AG08395 (cell line): ENCODE data around the gene HS3ST4.
"Not testable (repeated sequence)": the region's sequence is repeated elsewhere in the genome, so short reads cannot be mapped to it uniquely, and the experiment has no call there.

Experiments used
- DNase-seq: peaks from one replicate; pipeline ENCODE4 v3.0.0; 2012; ENCODE audit warnings: mixed read lengths, low spot score

Gene HS3ST4

DNA sequence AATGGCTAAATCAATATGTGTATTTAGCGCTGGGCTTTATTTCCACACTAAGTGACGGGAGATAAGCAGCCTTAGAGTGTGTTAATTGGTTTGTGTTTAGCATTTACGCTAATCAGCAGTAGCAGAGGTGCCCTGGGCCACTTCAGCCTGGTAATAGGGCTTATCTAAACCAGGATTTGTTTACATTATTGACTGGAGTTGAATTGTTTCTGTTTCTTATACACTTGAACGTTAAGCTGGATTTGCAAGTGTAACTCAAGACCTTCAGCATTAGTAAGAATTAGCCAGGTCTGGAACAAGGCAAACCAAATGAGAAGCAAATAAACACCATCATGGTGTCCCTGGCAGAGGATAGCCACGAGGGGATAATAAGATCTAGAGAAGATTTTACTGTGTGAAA is 313.6 kb downstream of the HS3ST4 start:
- DNase-seq = no peak

DNA sequence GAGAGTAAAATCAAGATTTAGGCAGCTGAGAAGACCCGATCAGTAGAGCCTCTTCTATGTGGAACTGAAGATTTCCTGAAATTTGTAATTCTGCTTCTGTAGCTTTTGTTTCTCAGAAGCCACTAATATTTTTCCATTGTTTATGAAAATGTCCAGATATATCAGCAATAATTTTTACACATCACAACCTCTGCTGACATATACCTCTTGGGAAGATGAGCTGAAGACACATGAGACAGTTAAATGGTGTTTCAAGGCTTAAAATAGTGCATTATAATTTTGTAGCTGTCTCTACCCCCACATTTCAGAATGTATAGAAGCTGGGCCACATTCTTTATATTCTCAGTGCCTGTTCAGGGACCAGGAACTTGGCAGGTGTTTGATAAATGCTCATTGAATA is 320.6 kb downstream of the HS3ST4 start:
- DNase-seq = no peak

DNA sequence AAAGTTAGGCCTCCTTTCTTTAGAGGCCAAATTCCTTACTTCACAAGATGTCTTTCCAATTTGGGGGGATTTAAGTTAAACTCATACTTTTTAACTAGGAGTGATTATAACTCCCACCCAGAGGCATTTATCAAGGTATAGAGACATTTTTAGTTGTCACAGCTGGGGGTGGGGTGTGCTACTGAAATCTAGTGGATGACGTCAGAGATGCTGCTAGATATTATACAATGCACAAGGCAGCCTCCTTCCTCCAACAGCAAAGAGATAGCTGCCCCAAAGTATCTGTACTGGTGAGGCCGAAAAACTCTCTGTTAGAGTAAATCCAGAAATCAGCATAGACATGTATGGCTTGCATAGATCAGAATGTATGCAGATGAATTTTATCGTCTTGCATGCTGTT is 324.0 kb downstream of the HS3ST4 start:
- no peak for DNase-seq

DNA sequence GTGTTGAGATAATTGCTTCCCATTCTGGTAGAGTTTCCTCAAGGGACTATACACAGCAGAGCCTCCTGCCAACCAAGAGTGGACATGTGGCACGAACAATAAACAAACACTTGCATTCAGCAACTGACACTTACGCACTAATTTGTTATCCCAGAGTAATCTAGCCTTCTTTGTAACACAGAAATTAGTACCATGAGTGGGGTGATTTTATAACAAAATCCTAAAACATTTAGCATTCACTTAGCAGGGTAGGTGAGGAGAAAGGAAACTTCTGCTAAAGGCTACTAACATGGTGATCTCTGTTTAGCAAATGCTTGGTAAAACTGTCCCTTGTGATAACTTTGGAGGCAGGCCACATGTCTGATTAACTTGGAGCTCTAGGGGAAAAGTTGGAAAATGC is 325.2 kb downstream of the HS3ST4 start:
- no peak for DNase-seq

DNA sequence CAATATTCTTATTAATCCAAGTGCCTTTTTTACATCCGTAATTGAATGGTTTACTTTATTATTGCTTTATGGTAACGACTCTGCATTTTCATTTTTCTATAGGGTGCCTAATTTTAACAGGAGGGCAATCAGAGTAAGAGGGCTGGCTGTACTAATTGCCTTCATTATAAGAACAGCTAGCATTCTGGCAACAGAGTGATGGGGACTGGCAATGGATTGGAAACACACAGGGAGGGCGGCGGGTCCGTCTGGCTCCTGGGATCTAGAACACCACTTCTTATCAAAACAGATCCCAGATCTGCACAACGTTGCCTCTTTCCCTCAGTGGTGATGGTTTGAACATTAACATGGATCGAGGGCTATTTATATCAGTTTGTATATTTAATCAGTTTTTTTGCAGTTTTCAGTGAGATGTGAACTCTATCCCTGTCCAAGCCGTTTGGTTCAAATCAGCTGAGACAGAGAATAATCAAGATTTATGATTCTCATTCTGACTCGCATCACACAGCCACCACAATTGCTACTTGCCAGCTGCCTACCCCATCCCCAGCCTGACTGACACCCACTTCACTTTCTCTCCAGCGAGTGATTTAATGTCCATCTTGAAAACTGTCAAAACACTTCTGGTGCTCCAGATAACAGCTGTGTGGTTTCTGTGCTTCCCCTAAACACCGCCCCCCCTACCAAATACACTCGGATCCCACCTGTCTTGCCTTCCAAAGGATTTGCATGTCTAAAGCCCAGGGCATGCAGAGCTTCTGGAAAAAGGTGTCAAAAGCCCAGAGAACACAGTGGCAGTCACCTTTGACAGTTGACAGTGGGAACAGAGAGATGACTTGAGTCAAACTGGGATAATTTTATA is 327.9 kb downstream of the HS3ST4 start:
- DNase-seq = no peak

DNA sequence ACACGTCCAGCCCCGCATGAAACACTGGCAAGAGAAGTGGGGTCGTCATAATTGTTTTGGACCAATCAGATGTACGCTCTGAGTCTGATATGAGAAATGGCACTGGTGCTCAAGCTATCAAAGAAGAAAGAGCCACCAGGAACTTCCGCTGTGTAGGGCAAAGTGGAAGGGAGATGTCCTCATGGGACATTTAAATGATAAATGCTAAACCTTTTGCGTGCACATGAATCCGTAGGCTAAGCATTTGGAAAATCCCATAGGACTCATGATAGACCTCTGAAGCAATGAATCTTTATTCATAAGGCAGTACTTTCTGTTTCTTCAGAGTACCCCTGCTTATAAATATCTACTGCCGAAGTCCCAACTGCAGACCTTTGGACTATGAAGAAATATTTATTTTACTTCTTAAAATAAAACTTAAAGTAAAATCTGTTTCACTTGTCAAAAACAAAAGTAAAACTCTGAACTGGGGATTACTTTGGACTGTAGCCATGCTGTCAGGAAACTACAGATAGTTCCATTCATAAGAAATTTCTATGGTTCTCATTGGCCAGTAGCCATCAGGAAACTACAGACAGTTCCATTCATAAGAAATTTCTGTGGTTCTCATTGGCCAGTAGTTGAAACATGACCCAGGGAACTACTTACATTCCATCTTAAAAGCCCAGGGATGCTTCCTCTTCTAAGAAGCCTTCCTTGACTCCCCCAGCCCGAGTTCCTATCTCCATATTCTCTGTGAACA is 335.1 kb downstream of the HS3ST4 start:
- no peak for DNase-seq

GRCh38 chr16:26031286-26031685 is 339.5 kb downstream of the HS3ST4 start:
- DNase-seq = no peak

DNA sequence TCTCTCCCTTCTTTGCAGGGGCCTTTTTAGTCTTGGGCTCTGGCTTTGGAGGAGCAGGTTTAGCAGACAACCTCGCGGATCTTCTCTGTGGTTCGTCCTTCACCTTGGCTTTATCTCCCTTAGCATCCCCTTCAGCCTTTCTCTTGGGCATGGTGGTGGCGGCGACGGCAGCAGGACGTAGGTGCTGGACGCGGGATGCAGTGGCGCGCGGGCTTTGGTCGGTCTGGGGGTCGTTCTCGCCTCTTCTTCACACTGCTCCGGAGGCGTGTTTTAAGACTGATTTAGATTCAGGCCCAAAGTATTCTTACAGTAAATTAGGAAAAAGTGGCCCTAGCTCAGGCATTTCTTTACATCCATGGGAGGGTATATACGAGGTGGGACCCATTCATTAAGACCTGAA is 340.9 kb downstream of the HS3ST4 start:
- not testable (repeated sequence) for DNase-seq

- no peak for DNase-seq
Observed at GRCh38 chr16:26041952-26042668, 350.4 kb downstream of the HS3ST4 start.

- no peak for DNase-seq
Observed at GRCh38 chr16:26050472-26050871, 358.7 kb downstream of the HS3ST4 start.

- DNase-seq = no peak
Observed at GRCh38 chr16:26051063-26051462, 359.3 kb downstream of the HS3ST4 start.

DNA sequence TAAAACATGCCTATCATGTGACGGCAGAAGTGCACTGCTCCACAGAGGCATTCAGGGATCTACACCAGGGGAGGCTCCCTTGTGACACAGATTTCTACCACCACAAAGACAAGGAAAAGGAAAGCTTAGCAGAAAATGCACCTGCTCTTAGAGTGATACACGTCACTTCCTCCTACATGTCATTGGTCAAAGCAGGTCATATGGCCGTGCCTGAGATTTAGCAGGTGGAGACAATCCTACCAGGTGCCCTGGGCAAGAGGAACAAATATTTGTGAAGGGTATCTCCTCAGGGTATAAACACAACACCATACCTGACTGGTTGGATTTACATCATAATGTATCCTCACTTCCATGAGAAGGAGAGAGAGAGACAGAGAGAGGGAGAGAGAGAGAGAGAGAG is 362.1 kb downstream of the HS3ST4 start:
- no peak for DNase-seq

DNA sequence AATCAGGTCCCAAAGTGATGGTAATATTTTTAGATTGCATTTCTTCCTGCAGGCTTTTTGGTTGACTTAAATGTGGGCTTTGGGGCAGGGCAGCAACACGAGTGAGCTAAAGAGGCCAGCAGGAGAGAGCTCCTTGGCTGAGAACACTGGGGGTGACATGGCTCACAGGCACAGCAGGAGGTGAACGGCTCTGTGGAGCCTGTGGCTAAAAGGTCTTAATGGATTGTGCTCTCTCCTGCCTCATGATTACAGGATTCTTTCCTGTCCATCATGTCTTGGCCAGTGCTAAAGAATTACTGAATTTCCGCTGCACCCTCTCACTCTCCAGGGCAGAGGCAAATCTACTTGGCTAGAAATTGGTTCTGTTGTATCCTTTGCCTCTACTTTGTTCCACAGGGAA is 366.6 kb downstream of the HS3ST4 start:
- no peak for DNase-seq

GRCh38 chr16:26070302-26071100 is 378.7 kb downstream of the HS3ST4 start:
- DNase-seq = no peak

DNA sequence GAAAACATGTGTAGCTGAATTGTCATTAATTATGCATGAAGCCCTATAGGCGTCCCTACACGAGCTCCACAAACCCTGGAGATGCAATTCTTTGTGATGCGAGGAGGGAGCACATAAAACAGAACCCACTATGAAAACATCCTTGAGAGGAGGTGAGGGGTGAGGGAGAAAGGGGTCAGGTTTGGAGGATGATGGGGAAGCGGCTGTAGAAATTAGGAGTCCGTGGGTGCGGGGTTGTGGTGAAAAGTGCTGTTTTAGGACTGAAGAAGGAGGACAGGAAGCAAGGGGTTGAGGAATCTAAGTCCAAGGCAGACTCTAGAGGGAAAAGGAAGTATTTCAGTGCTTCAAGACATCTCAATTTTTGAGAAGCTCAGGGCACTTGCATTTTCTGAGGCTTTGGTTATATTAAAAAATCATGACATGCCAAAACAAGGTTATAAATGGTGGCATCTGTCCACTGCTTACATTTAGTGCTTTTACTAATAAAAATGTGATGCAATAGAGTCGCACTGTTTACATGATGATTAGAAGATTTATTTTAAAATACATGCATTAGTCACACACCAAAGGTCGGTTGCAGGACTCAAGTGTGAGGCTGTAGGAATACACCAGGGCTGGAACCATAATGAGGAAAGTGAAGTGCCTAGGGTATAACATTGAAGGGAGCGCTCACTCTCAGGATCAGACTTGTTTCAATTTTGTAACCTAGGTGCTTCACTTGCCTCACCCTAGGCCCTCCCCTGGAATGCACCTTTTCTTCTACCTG is 379.5 kb downstream of the HS3ST4 start:
- no peak for DNase-seq

- DNase-seq = no peak
Observed at GRCh38 chr16:26078716-26079355, 387.1 kb downstream of the HS3ST4 start.

GRCh38 chr16:26087091-26087490 is 395.3 kb downstream of the HS3ST4 start:
- DNase-seq = no peak

GRCh38 chr16:26091511-26091910 is 399.8 kb downstream of the HS3ST4 start:
- no peak for DNase-seq

DNA sequence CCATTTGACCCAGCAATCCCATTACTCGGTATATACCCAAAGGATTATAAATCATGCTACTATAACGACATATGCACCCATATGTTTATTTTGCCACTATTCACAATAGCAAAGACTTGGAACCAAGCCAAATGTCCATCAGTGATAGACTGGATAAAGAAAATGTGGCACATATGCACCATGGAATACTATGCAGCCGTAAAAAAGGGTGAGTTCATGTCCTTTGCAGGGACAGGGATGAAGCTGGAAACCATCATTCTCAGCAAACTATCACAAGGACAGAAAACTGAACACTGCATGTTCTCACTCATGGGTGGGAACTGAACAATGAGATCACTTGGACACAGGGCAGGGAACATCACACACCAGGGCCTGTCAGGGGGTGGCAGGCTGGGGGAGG is 406.4 kb downstream of the HS3ST4 start:
- not testable (repeated sequence) for DNase-seq

- no peak for DNase-seq
Observed at GRCh38 chr16:26102369-26102768, 410.6 kb downstream of the HS3ST4 start.
